Smooth muscle cell (in vitro differentiated cells): ENCODE data around the gene AREL1. TPM values are rescaled to one million over a fixed set of nuclear protein-coding genes. Genes with fewer than 3 reads are reported as not detected.

Experiments
- DNase-seq: peaks from one replicate; lab custom pipeline; 2025; ENCODE audit not compliant: unreplicated experiment; lab: John Stamatoyannopoulos, UW
- H2AFZ ChIP-seq: fragments of 200-600 bp; sonication (generic); 2 replicates; pipeline ENCODE4 v1.6.0; 2016; ENCODE audit warnings: antibody characterized with exemption, low read depth, mild to moderate bottlenecking
- H3F3A ChIP-seq: fragments of 200-600 bp; sonication (generic); 2 replicates; pipeline ENCODE4 v1.6.0; 2017; ENCODE audit warnings: antibody characterized with exemption, low read depth
- H3K27ac ChIP-seq: fragments of 200-600 bp; sonication (generic); 2 replicates; pipeline ENCODE4 v1.5.1; 2016; ENCODE audit warnings: low read depth, mild to moderate bottlenecking
- H3K27me3 ChIP-seq: fragments of 200-600 bp; sonication (generic); 2 replicates; pipeline ENCODE4 v1.6.1; 2016; ENCODE audit warnings: low read depth, mild to moderate bottlenecking
- H3K36me3 ChIP-seq: fragments of 200-600 bp; sonication (generic); 2 replicates; pipeline ENCODE4 v1.5.1; 2016; ENCODE audit warnings: low read depth
- H3K4me1 ChIP-seq: fragments of 200-600 bp; sonication (generic); 2 replicates; pipeline ENCODE4 v1.5.1; 2016; ENCODE audit warnings: low read depth
- H3K4me2 ChIP-seq: fragments of 200-600 bp; sonication (generic); 2 replicates; pipeline ENCODE4 v1.6.0; 2016; ENCODE audit warnings: mild to moderate bottlenecking
- H3K4me3 ChIP-seq: fragments of 200-600 bp; sonication (generic); 2 replicates; pipeline ENCODE4 v1.5.1; 2016; ENCODE audit warnings: mild to moderate bottlenecking
- H3K79me2 ChIP-seq: fragments of 200-600 bp; sonication (generic); 2 replicates; pipeline ENCODE4 v1.6.0; 2016; ENCODE audit warnings: low read depth, mild to moderate bottlenecking
- H3K9ac ChIP-seq: fragments of 200-600 bp; sonication (generic); 2 replicates; pipeline ENCODE4 v1.6.0; 2016; ENCODE audit warnings: low read depth
- H3K9me3 ChIP-seq: fragments of 200-600 bp; sonication (generic); replicated peaks from 2 replicates; pipeline ENCODE4 v1.5.1; 2016; ENCODE audit warnings: low read depth
- H4K20me1 ChIP-seq: fragments of 200-600 bp; sonication (generic); 2 replicates; pipeline ENCODE4 v1.6.0; 2016; ENCODE audit warnings: low read depth
- CTCF ChIP-seq: fragments of 200-600 bp; sonication (generic); IDR thresholded peaks from 2 replicates; pipeline ENCODE4 v1.5.1; 2017; ENCODE audit warnings: borderline replicate concordance, mild to moderate bottlenecking, antibody characterized with exemption; ENCODE audit not compliant: insufficient read depth, poor library complexity, severe bottlenecking
- WGBS: methylation state at CpG from one replicate; pipeline ENCODE4 v1.1.7; 2016; ENCODE audit warnings: low lambda C conversion rate; 5-methylcytosine and 5-hydroxymethylcytosine counted together
- polyA plus RNA-seq: library from polyadenylated mRNA; unstranded; fragments of >200 nt; fragmentation: Nextera tagmentation; extraction: Ambion mirVana; gene quantifications from 2 replicates; pipeline ENCODE4 v1.2.1, GENCODE V29; 2016
- total RNA-seq: library from RNA; depleted of rRNA; stranded (reverse); fragments of >200 nt; gene quantifications from 2 replicates; pipeline ENCODE4 v1.2.3, GENCODE V29; 2014

AREL1 gene
- total and polyA plus RNA-seq, 2 experiments from 2014 or later = 9.4 to 33.5 TPM

- Histone ChIP-seq H2AFZ (no peak overlapping the region), H3K4me2 (no peak overlapping the region), H3K4me1 (peaks cover 12% of the 10 kb centered on the region), H3K9ac (no peak overlapping the region), H3K79me2 (no peaks in the 10 kb centered on the region), H3K36me3 (no peaks in the 10 kb centered on the region), H3K27me3 (no peaks in the 10 kb centered on the region), H3K9me3 (no peaks in the 10 kb centered on the region), H4K20me1 (no peaks in the 10 kb centered on the region), H3K4me3 (no peak overlapping the region), H3F3A (peaks cover 32% of the 10 kb centered on the region), H3K27ac (peak overlapping the region; percentile 97)
- WGBS = 93% methylated on average over 5 of the region's 5 CpGs
- no peak for DNase-seq
- no peak for TF ChIP-seq CTCF
Observed at GRCh38 chr14:74622257-74622656, 90.6 kb downstream of the AREL1 start.

GRCh38 chr14:74621556-74621955 is 91.3 kb downstream of the AREL1 start:
- DNase-seq = no peak
- Histone ChIP-seq H4K20me1 (no peaks in the 10 kb centered on the region), H2AFZ (no peak overlapping the region), H3K4me1 (peaks cover 18% of the 10 kb centered on the region), H3K9ac (no peak overlapping the region), H3K4me2 (no peak overlapping the region), H3K36me3 (no peaks in the 10 kb centered on the region), H3K27ac (peak overlapping the region; percentile 97), H3K4me3 (no peak overlapping the region), H3K27me3 (no peaks in the 10 kb centered on the region), H3F3A (peaks cover 38% of the 10 kb centered on the region), H3K79me2 (no peaks in the 10 kb centered on the region), H3K9me3 (no peaks in the 10 kb centered on the region)
- no peak for TF ChIP-seq CTCF
- WGBS = 55% methylated on average over 6 of the region's 6 CpGs

GRCh38 chr14:74620923-74621322 is 92.0 kb downstream of the AREL1 start:
- DNase-seq = no peak
- peak overlapping the region; percentile 25 for H3K9ac ChIP-seq

More at GRCh38 chr14:74620923-74621322, 92.0 kb downstream of the AREL1 start:
- peaks cover 23% of the 10 kb centered on the region for H3K4me1 ChIP-seq
- no peaks in the 10 kb centered on the region for H3K36me3 ChIP-seq
- no peaks in the 10 kb centered on the region for H3K79me2 ChIP-seq
- H3K27ac ChIP-seq = peak overlapping the region; percentile 97
- WGBS = 56% methylated on average over 3 of the region's 3 CpGs
- no peak overlapping the region for H3K4me3 ChIP-seq
- no peaks in the 10 kb centered on the region for H4K20me1 ChIP-seq
- TF ChIP-seq CTCF = no peak
- no peaks in the 10 kb centered on the region for H3K9me3 ChIP-seq
- peaks cover 40% of the 10 kb centered on the region for H3F3A ChIP-seq
- peak overlapping the region; percentile 57 for H3K4me2 ChIP-seq
- no peak overlapping the region for H2AFZ ChIP-seq
- H3K27me3 ChIP-seq = no peaks in the 10 kb centered on the region
